ENCODE measurements around the gene PRLR. TPM values are rescaled to one million over a fixed set of nuclear protein-coding genes. Genes with fewer than 3 reads are reported as not detected.

PRLR gene
- total RNA-seq, 2 experiments from 2014 or later = 0.03 TPM; not detected in 1

GRCh38 chr5:35135239-35135700 is 95.0 kb downstream of the PRLR start:
- no peaks in the 10 kb centered on the region for H3K9me3 Mint-ChIP-seq
- peaks cover 6% of the 10 kb centered on the region for H3K4me1 Mint-ChIP-seq (ENCODE audit: low read depth)
- no peak overlapping the region for H3K27ac Mint-ChIP-seq
- H3K9me3 ChIP-seq (ENCODE audit: control insufficient read depth in 1 of 2, insufficient read depth in 1 of 2, low read length in 2 of 2) = peaks cover 0 to 3% of the 10 kb centered on the region in 2 experiments
- H3K4me3 ChIP-seq (ENCODE audit: low read length) = no peak overlapping the region
- H3K4me3 Mint-ChIP-seq = no peak overlapping the region
- no peaks in the 10 kb centered on the region for H3K36me3 ChIP-seq (ENCODE audit: insufficient read depth, low read length)
- ATAC-seq (ENCODE audit: poor library complexity) (no peak), DNase-seq (no peak)
- ChIA-PET POLR2A (no interaction called here), CTCF (no interaction called here)
- TF ChIP-seq CTCF (IDR thresholded peaks at IDR 0.05) = no peak
- peaks cover 62% of the 10 kb centered on the region for H3K27me3 Mint-ChIP-seq
- H3K27ac ChIP-seq (ENCODE audit: low read depth in 1 of 2, low read length in 2 of 2) = no peak overlapping the region
- intact Hi-C loops (cut with DNase I, micrococcal nuclease) = no loop called here
- peaks cover 10 to 13% of the 10 kb centered on the region in 2 experiments for H3K27me3 ChIP-seq (ENCODE audit: control insufficient read depth in 1 of 2, insufficient read depth in 2 of 2, low read length in 2 of 2)
- peaks cover 6% of the 10 kb centered on the region for H3K4me1 ChIP-seq (ENCODE audit: insufficient read depth, low read length)
- H3K36me3 Mint-ChIP-seq (ENCODE audit: low read depth) = no peaks in the 10 kb centered on the region

- no peak overlapping the region for H3K4me3 ChIP-seq (ENCODE audit: low read length)
- intact Hi-C loops (cut with DNase I, micrococcal nuclease) = no loop called here
- POLR2A ChIA-PET = no interaction called here
Measured at GRCh38 chr5:35134278-35135030, 95.8 kb downstream of the PRLR start.

GRCh38 chr5:35133186-35133585 is 97.1 kb downstream of the PRLR start:
- Histone ChIP-seq H3K27me3 (ENCODE audit: control insufficient read depth in 1 of 2, insufficient read depth in 2 of 2, low read length in 2 of 2) (peaks cover 17 to 19% of the 10 kb centered on the region in 2 experiments), H3K36me3 (ENCODE audit: insufficient read depth, low read length) (no peaks in the 10 kb centered on the region), H3K4me1 (ENCODE audit: insufficient read depth, low read length) (peaks cover 12% of the 10 kb centered on the region), H3K4me3 (ENCODE audit: low read length) (no peak overlapping the region), H3K27ac (ENCODE audit: low read depth in 1 of 2, low read length in 2 of 2) (no peak overlapping the region), H3K9me3 (ENCODE audit: control insufficient read depth in 1 of 2, insufficient read depth in 1 of 2, low read length in 2 of 2) (peaks cover 0 to 3% of the 10 kb centered on the region in 2 experiments)
- DNase-seq = no peak
- intact Hi-C loops (cut with DNase I, micrococcal nuclease) = no loop called here
- POLR2A ChIA-PET = no interaction called here
- Mint-ChIP-seq H3K4me3 (no peak overlapping the region), H3K36me3 (ENCODE audit: low read depth) (no peaks in the 10 kb centered on the region), H3K27me3 (peaks cover 75% of the 10 kb centered on the region), H3K27ac (no peak overlapping the region), H3K4me1 (ENCODE audit: low read depth) (peaks cover 13% of the 10 kb centered on the region), H3K9me3 (no peaks in the 10 kb centered on the region)
- TF ChIP-seq CTCF (IDR thresholded peaks at IDR 0.05) = no peak
- CTCF ChIA-PET = no interaction called here
- no peak for ATAC-seq (ENCODE audit: poor library complexity)

More at GRCh38 chr5:35134278-35135030, 95.8 kb downstream of the PRLR start:
- peaks cover 13% of the 10 kb centered on the region in 2 experiments for H3K27me3 ChIP-seq (ENCODE audit: control insufficient read depth in 1 of 2, insufficient read depth in 2 of 2, low read length in 2 of 2)
- H3K4me3 Mint-ChIP-seq = no peak overlapping the region
- peaks cover 70% of the 10 kb centered on the region for H3K27me3 Mint-ChIP-seq
- peaks cover 13% of the 10 kb centered on the region for H3K4me1 Mint-ChIP-seq (ENCODE audit: low read depth)
- peaks cover 12% of the 10 kb centered on the region for H3K4me1 ChIP-seq (ENCODE audit: insufficient read depth, low read length)
- H3K27ac Mint-ChIP-seq = no peak overlapping the region
- no peaks in the 10 kb centered on the region for H3K36me3 Mint-ChIP-seq (ENCODE audit: low read depth)
- DNase-seq = no peak
- H3K9me3 ChIP-seq (ENCODE audit: control insufficient read depth in 1 of 2, insufficient read depth in 1 of 2, low read length in 2 of 2) = peaks cover 0 to 3% of the 10 kb centered on the region in 2 experiments
- CTCF ChIA-PET = no interaction called here
- TF ChIP-seq CTCF (IDR thresholded peaks at IDR 0.05) = no peak
- no peak for ATAC-seq (ENCODE audit: poor library complexity)
- no peaks in the 10 kb centered on the region for H3K36me3 ChIP-seq (ENCODE audit: insufficient read depth, low read length)
- no peaks in the 10 kb centered on the region for H3K9me3 Mint-ChIP-seq
- H3K27ac ChIP-seq (ENCODE audit: low read depth in 1 of 2, low read length in 2 of 2) = no peak overlapping the region
